GM12872 (cell line): Measurements from ENCODE around the gene CLK4.

Experiments used
- TF ChIP-seq, protein P1 (sequence below): IDR thresholded peaks from 3 replicates; pipeline ENCODE4 v1.5.1; 2011; ENCODE audit warnings: low read depth, mild to moderate bottlenecking, low read length, moderate library complexity; ENCODE audit not compliant: insufficient read depth

Gene CLK4

DNA sequence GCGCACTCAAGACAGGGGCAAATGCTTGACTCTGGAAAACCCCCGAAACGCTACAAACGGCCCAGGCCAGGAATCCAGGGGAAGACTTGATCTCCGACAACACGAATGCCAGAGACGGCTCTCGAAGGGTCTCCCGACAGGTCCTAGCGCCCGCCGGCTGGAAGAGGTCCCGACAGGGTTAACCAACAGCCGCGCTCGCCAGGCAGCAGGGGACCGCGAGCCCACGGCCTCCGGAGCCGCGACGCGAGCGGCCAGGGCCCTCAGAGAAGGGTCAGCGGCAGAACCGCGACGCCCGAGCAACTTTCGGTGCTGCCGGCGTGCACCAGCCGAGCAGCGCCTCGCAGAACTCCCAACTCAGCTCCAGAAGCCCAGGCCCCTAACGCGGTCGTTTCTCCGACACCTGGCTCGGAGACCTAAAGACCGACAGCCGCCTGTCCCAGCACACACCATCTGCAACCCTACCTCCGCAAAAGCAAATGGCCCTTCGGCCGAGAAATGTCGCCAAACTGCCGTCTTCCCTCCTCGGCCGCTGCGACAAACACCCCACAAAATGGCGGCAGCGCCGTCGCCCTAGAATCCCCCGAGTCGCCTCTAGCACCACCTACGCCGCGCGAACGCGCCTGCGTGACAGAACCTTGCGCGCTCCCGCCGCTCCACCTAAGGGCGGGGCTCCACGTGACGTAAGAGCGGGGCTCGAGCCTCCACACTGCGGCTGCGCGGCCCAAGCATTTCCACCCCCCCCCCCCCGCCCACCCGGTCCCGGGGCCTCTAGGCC lies at the start of gene CLK4:
Gene CLK4 (minus strand): TSS at position 567 of the 775 bp plus-strand sequence. CDS start 3,634 bp downstream, outside the sequence.
- TF ChIP-seq, protein P1, sequence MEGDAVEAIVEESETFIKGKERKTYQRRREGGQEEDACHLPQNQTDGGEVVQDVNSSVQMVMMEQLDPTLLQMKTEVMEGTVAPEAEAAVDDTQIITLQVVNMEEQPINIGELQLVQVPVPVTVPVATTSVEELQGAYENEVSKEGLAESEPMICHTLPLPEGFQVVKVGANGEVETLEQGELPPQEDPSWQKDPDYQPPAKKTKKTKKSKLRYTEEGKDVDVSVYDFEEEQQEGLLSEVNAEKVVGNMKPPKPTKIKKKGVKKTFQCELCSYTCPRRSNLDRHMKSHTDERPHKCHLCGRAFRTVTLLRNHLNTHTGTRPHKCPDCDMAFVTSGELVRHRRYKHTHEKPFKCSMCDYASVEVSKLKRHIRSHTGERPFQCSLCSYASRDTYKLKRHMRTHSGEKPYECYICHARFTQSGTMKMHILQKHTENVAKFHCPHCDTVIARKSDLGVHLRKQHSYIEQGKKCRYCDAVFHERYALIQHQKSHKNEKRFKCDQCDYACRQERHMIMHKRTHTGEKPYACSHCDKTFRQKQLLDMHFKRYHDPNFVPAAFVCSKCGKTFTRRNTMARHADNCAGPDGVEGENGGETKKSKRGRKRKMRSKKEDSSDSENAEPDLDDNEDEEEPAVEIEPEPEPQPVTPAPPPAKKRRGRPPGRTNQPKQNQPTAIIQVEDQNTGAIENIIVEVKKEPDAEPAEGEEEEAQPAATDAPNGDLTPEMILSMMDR = no peak

DNA sequence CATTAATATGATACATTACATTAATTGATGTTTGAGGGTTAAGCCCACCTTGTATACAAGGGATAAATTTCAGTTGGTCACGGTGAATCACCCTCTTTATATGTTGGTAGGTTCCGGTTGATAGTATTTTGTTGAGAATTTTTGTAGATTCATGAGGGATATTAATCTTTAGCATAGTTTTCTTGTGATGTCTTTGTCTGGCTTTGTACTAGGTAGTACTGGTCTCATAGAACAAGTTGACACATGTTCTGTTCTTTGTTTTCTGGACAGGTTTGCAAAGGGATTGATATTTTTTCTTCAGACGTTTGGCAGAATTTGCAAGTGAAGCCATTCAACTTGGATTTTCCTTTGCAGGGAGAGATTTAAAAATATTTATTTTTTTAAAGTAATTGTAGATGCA lies 49.1 kb upstream of the CLK4 start:
- TF ChIP-seq, protein P1 = no peak

DNA sequence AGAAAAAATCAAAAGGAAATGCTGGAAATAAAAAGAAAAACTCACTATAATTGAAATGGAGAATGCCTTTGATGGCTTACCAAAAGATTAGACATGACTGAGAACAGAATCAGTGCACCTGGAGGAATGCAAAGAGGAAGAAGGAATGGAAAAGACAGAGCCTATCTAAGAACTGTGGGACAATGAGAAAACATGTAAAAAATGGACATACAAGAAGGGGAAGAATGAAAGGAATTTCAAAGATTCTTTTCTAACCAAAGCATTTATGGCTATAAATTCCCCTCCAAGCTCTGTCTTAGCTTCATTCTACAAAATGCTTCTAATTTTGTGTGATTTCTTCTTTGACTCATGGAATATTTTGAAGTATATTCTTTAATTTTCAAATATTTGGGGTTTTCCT lies 47.5 kb upstream of the CLK4 start:
- TF ChIP-seq, protein P1 = no peak

DNA sequence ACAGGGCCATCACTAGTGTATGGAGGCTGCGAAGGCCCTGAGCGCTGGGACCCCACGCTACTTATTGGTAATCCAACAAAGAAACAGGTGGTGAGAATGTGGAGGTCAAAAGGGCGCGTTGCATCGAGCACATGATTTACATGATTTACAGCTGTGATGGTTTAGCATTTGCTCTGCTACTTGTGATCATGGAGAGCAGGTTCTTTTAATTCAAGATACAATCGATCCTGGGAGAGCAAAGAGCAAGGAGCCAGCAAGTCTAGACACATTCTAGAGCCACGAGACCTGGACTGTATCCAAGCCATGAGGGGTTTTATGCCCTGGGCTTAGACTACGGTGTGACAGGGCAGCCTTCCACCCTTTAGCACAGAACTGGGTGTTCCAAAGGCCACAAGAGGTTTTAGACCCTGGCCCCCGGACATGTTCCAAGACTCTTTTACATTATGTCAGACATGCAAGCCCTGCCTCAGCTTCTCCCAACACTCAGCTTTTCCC lies 47.0 kb upstream of the CLK4 start:
- TF ChIP-seq, protein P1 = no peak

DNA sequence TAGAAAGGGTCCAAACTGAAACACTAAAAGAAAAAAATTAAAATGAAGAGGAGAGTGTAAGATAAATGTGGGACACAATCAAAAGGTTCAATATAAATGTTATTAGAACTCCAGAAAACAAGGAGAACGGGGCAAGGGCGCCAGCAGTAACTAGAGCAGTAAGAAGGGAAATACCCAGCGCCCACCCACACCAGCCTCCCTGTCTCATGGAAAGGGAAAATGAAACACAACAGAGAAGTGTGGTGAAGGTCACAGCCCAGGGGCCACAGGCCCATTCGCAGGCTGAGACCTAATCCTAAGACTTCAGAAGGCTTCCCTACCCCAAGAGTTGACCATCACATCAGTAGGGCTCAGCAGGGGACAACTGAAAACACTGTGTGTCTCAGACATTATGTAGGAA lies 45.8 kb upstream of the CLK4 start:
- TF ChIP-seq, protein P1 = no peak

DNA sequence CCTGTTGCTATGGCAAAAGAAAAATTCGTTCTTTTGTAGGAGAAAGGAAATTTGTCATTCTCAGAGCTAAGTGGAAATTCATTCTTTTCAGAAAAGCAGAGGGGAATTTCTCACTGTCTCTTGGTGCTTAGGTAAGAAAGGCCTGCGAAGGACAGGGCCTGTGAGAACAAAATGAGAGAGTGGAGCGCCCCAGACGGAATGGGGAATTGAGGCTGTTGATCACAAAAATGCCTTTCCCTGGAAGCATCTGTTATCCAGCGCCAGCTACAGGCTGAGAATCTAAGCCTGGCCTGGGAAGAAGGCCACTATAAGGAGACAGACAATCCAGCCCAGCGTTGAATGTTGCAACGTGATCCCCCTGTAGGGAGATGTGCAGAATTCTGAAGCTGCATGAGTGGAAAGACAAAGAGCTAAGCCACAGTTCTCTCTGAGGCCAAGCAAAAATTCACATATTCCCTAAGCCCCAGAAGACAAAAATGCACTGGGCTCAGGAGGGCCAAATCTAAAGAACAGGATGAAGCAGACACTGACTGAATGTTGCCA lies 44.8 kb upstream of the CLK4 start:
- TF ChIP-seq, protein P1 = no peak

DNA sequence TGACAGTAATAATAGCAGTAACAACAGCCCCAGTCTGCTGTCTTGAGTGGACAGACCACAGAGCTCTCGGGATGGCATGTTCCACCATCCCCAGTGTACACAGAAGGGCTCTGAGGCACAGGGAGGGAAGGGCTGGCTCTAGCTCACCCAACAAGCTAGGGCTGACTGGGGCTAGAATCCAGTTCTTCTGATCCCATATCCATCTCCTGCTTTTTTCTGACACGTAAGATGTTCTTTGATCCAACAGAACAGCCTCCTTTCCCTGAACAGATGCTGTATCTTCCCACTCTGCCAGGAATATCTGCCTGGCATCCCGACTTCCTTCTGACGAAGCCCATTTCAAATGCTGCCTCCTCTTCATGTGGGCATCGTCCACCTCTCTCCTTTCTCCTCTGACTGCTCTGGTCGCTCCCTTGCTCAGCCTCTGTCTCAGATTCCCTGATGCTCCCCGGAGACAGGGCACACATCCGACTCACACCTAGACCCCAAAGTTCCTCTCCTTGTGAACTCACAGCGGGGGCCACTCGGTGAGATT lies 43.6 kb upstream of the CLK4 start:
- TF ChIP-seq, protein P1 = no peak
